Esophagus muscularis mucosa (tissue), 4 donors: Measurements from ENCODE around the gene KCNJ10. TPM values are rescaled to one million over a fixed set of nuclear protein-coding genes. Genes with fewer than 3 reads are reported as not detected.

Source experiments
- DNase-seq: peaks from one replicate; pipeline ENCODE4 v3.0.0-alpha.2; 2017; ENCODE audit errors: extremely low spot score
- H3K27ac ChIP-seq, 4 donors: fragments of 200-600 bp; sonication (generic); replicated peaks in 1 of 4; 1 replicate in 3 of 4; 2 replicates in 1 of 4; pipeline ENCODE4 v1.5.1; 2016 to 2019; ENCODE audit warnings: mild to moderate bottlenecking in 1 of 4
- H3K27me3 ChIP-seq, 4 donors: fragments of 200-600 bp; sonication (generic); one replicate each; pipeline versions ENCODE4 v1.5.1 to v1.6.0; 2016 to 2019
- H3K36me3 ChIP-seq, 4 donors: fragments of 200-600 bp; sonication (generic); one replicate each; pipeline ENCODE4 v1.5.1; 2016 to 2019
- H3K4me1 ChIP-seq, 4 donors: fragments of 200-600 bp; sonication (generic); one replicate each; pipeline ENCODE4 v1.5.1; 2016 to 2019
- H3K4me3 ChIP-seq, 4 donors: fragments of 200-600 bp; sonication (generic); 1 replicate in 2 of 4; 2 replicates in 2 of 4; pipeline ENCODE4 v1.5.1; 2016 to 2019; ENCODE audit warnings: mild to moderate bottlenecking in 4 of 4, moderate library complexity in 1 of 4
- H3K9me3 ChIP-seq, 4 donors: fragments of 200-600 bp; sonication (generic); 1 replicate in 3 of 4; 2 replicates in 1 of 4; pipeline ENCODE4 v1.5.1; 2016 to 2019
- CTCF ChIP-seq, 3 experiments: fragments of 200-600 bp in 2 of 3; fragments of 450-650 bp in 1 of 3; sonication (generic) in 2 of 3; IDR thresholded peaks; one replicate each; pipeline ENCODE4 v1.5.1; 2017 to 2019; ENCODE audit warnings: antibody characterized with exemption in 3 of 3, mild to moderate bottlenecking in 2 of 3, moderate library complexity in 1 of 3
- EP300 ChIP-seq: sonication (generic); formaldehyde crosslinking; IDR thresholded peaks from one replicate; pipeline ENCODE4 v1.6.1; 2017; ENCODE audit warnings: antibody characterized with exemption
- POLR2A ChIP-seq: fragments of 450-650 bp; IDR thresholded peaks from one replicate; pipeline ENCODE4 v1.6.1; 2017; ENCODE audit warnings: antibody characterized with exemption, moderate library complexity, mild to moderate bottlenecking, low read depth
- POLR2AphosphoS5 ChIP-seq, 2 donors: sonication (generic); formaldehyde crosslinking; IDR thresholded peaks; one replicate each; pipeline ENCODE4 v1.6.1; 2017; ENCODE audit warnings: antibody characterized with exemption in 2 of 2
- WGBS: methylation state at CpG from one replicate; pipeline ENCODE4 v1.1.5; 2018; 5-methylcytosine and 5-hydroxymethylcytosine counted together
- intact Hi-C: fragments of 100-400 bp; cut with DNase I; formaldehyde crosslinking; loops from one replicate; pipeline ENCODE4 v1.15.1; 2023
- total RNA-seq, 4 donors: library from RNA; depleted of rRNA; stranded (reverse); fragments of >200 nt; gene quantifications; one replicate each; pipeline versions ENCODE4 v1.1.0 to v1.2.1, GENCODE V29; 2016

Gene KCNJ10
- total RNA-seq, 4 donors from 2014 or later = 0.06 TPM; not detected in 3

DNA sequence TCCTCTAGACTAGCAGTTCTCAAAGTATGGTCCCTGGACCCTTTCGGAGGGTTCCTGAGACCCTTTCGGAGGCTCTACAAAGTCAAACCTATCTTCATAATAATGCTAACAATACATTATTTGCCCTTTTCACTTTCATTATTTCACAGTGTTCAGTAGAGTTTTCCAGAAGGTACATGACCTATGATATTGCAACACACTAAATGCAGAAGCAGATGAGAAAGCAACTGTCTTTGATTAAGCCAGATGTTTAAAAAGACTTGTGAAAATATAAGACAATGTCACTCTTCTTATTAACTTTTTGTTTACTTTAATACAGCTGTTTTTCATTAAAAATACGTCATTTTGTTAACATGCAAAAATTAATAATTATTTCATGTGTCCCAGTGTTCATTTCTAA, 5.8 kb downstream of the KCNJ10 start:
- DNase-seq = no peak
- Histone ChIP-seq H3K4me1 (no peaks in the 10 kb centered on the region), H3K9me3 (no peaks in the 10 kb centered on the region), H3K27me3 (peaks cover 0 to 21% (median 0%) of the 10 kb centered on the region in 4 donors), H3K27ac (no peak overlapping the region), H3K4me3 (no peak overlapping the region), H3K36me3 (no peaks in the 10 kb centered on the region)
- TF ChIP-seq CTCF (IDR thresholded peaks at IDR 0.05) (no peak), EP300 (no peak), POLR2A (no peak), POLR2AphosphoS5 (IDR thresholded peaks at IDR 0.05) (no peak)
- 79% methylated on average over 3 of the region's 3 CpGs for WGBS
- intact Hi-C loops = no loop called here

- intact Hi-C loops = no loop called here
- Histone ChIP-seq H3K4me3 (no peak overlapping the region), H3K4me1 (no peaks in the 10 kb centered on the region), H3K9me3 (no peaks in the 10 kb centered on the region), H3K36me3 (no peaks in the 10 kb centered on the region), H3K27ac (no peak overlapping the region), H3K27me3 (peaks cover 0 to 21% (median 0%) of the 10 kb centered on the region in 4 donors)
- no peak for DNase-seq
- TF ChIP-seq CTCF (IDR thresholded peaks at IDR 0.05) = no peak
- TF ChIP-seq EP300 = no peak
- TF ChIP-seq POLR2A = no peak
- no peak for TF ChIP-seq POLR2AphosphoS5 (IDR thresholded peaks at IDR 0.05)
- 85% methylated on average over 4 of the region's 5 CpGs for WGBS
Measured at GRCh38 chr1:160063176-160063575, 6.8 kb downstream of the KCNJ10 start.

DNA sequence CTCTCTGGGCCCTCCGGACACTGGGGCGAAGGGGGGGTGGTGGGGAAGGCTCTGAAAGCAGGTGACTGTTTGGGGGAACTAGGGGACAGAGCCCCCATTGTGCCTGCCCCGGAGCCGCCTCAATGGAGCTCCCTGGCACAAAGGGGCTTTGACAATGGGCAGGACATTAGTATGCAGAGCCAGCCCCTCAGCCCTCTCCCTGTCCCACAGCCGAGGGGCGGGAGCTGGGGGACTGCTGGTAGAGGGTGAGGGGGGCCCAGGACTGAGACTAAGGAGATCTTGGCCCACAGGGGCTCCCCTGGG, 7.8 kb downstream of the KCNJ10 start:
- no peak overlapping the region for H3K27ac ChIP-seq
- 71% methylated on average over 2 of the region's 6 CpGs for WGBS
- no peaks in the 10 kb centered on the region for H3K9me3 ChIP-seq
- no peaks in the 10 kb centered on the region for H3K4me1 ChIP-seq
- H3K4me3 ChIP-seq = no peak overlapping the region
- no peak for TF ChIP-seq POLR2A
- no peak for TF ChIP-seq EP300
- TF ChIP-seq POLR2AphosphoS5 (IDR thresholded peaks at IDR 0.05) = no peak
- no peak for TF ChIP-seq CTCF (IDR thresholded peaks at IDR 0.05)
- no peaks in the 10 kb centered on the region for H3K36me3 ChIP-seq
- H3K27me3 ChIP-seq = peaks cover 0 to 30% (median 0%) of the 10 kb centered on the region in 4 donors
- intact Hi-C loops = no loop called here
- no peak for DNase-seq

DNA sequence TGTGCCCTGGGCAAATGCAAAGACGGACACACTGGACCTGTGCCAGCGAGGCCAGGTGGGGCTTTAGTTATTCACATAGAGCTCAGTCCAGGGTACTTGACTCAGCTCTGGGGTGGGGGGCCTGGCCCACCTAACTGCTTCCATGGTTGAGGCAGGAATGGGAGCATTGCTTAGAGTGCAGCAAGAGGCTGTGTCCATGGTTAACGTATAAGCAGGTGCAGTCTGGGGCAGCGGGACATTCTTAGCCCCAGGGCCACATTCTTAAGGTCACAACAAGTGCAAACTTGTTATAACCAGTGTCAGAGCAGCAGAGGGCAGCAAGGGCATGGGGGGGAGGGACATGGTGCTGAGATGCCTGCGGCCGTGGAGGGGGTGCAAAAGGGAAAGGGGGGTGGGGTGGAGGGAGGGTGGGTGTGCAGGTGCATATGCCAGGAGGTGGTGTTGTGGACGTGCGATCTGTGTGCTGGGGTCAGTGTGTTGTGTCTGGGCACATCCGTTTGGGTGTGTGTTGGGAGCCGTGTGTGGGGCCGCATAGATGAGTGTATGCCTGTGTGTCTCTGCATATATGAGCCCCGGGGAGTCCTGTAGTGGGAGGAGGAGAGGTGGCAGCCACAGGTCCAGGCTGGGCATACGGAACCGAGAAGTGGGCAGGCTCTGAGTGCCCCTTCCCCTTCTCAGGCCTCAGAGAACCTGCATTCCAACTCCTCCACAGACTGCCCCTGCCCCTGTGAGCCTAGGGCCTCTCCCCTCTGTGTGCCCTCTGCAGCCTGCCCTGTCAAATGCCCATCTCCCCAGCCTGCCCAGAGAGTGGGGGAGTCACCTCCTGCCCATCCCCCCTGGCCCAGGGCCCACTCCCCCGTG, 8.4 kb downstream of the KCNJ10 start:
- Histone ChIP-seq H3K4me1 (no peaks in the 10 kb centered on the region), H3K27ac (no peak overlapping the region), H3K4me3 (no peak overlapping the region), H3K36me3 (no peaks in the 10 kb centered on the region), H3K27me3 (peaks cover 0 to 30% (median 0%) of the 10 kb centered on the region in 4 donors), H3K9me3 (no peaks in the 10 kb centered on the region)
- DNase-seq = no peak
- 62% methylated on average over 12 of the region's 15 CpGs for WGBS
- intact Hi-C loops = no loop called here
- TF ChIP-seq POLR2A (no peak), POLR2AphosphoS5 (IDR thresholded peaks at IDR 0.05) (no peak), CTCF (IDR thresholded peaks at IDR 0.05) (no peak), EP300 (no peak)
